Tibial nerve (tissue), 4 donors: ENCODE measurements around the gene NLE1. TPM values are rescaled to one million over a fixed set of nuclear protein-coding genes. Genes with fewer than 3 reads are reported as not detected.

Source experiments
- DNase-seq, 2 donors: peaks; one replicate each; pipeline ENCODE4 v3.0.0-alpha.2; 2019; ENCODE audit warnings: low spot score in 2 of 2
- H3K27ac ChIP-seq, 4 donors: fragments of 200-600 bp; sonication (generic) in 3 of 4; one replicate each; pipeline ENCODE4 v1.5.1; 2017 to 2019; ENCODE audit warnings: mild to moderate bottlenecking in 1 of 4
- H3K27me3 ChIP-seq, 2 donors: fragments of 200-600 bp; sonication (generic) in 1 of 2; one replicate each; pipeline versions ENCODE4 v1.5.1 to v1.6.0; 2017 to 2019
- H3K36me3 ChIP-seq, 3 donors: fragments of 200-600 bp; sonication (generic); one replicate each; pipeline ENCODE4 v1.5.1; 2018 to 2019
- H3K4me1 ChIP-seq, 4 donors: fragments of 200-600 bp; sonication (generic) in 3 of 4; one replicate each; pipeline ENCODE4 v1.5.1; 2017 to 2019
- H3K4me3 ChIP-seq, 4 donors: fragments of 200-600 bp; sonication (generic) in 3 of 4; one replicate each; pipeline ENCODE4 v1.5.1; 2017 to 2019; ENCODE audit warnings: mild to moderate bottlenecking in 1 of 4, moderate library complexity in 1 of 4
- H3K9me3 ChIP-seq, 4 donors: fragments of 200-600 bp; sonication (generic) in 3 of 4; one replicate each; pipeline ENCODE4 v1.5.1; 2017 to 2019
- CTCF ChIP-seq, 5 experiments: fragments of 200-600 bp in 3 of 5; fragments of 450-650 bp in 2 of 5; sonication (generic) in 3 of 5; IDR thresholded peaks; one replicate each; pipeline ENCODE4 v1.5.1; 2016 to 2019; ENCODE audit warnings: antibody characterized with exemption in 5 of 5, mild to moderate bottlenecking in 3 of 5, moderate library complexity in 2 of 5
- EP300 ChIP-seq, 2 donors: sonication (generic); formaldehyde crosslinking; IDR thresholded peaks; one replicate each; pipeline ENCODE4 v1.6.1; 2017; ENCODE audit warnings: antibody characterized with exemption in 2 of 2, mild to moderate bottlenecking in 1 of 2
- POLR2A ChIP-seq, 2 donors: fragments of 450-650 bp; IDR thresholded peaks; one replicate each; pipeline ENCODE4 v1.6.1; 2017; ENCODE audit warnings: antibody characterized with exemption in 2 of 2, mild to moderate bottlenecking in 2 of 2, moderate library complexity in 2 of 2
- WGBS, 2 donors: methylation state at CpG; one replicate each; pipeline ENCODE4 v1.1.5; 2018; 5-methylcytosine and 5-hydroxymethylcytosine counted together
- small RNA-seq: library from RNA; depleted of rRNA; stranded (forward); fragments of <200 nt; gene quantifications from one replicate; pipeline ENCODE3, GENCODE V24; 2016
- total RNA-seq, 4 donors: library from RNA; depleted of rRNA; stranded (reverse); fragments of >200 nt; gene quantifications; one replicate each; pipeline ENCODE4 v1.1.0, GENCODE V29; 2016

Gene NLE1
- total RNA-seq, 4 donors from 2014 or later: 10.4 to 32.1 (median 17.1) TPM

GRCh38 chr17:35079547-35080423 is 62.3 kb downstream of the NLE1 start:
- WGBS, 2 donors: 96 to 97% methylated on average over 1 of the region's 1 CpG
- Histone ChIP-seq H3K36me3 (no peaks in the 10 kb centered on the region), H3K4me1 (peaks cover 0 to 19% (median 9%) of the 10 kb centered on the region in 4 donors), H3K4me3 (no peak overlapping the region), H3K27ac (no peak overlapping the region), H3K9me3 (no peaks in the 10 kb centered on the region), H3K27me3 (no peaks in the 10 kb centered on the region)
- no peak for TF ChIP-seq EP300 (IDR thresholded peaks at IDR 0.05)
- no peak for TF ChIP-seq POLR2A (IDR thresholded peaks at IDR 0.05)
- no peak for TF ChIP-seq CTCF (IDR thresholded peaks at IDR 0.05)
- no peak for DNase-seq

Small RNA genes within 50 kb of the gene (small RNA-seq; reads per million reads assigned to genes)
- gene RNU6-840P: not detected

Other genes starting within 250 kb of the NLE1 start
- 1 to 10 TPM in 3 of 4 donors, under 1 TPM in 1; 0.90 to 7.5 (median 3.1) TPM for gene CCT6B, start 180.8 kb downstream of the NLE1 start, total RNA-seq
- gene ZNF830, start 180.8 kb downstream of the NLE1 start, total RNA-seq: 10 to 100 TPM in 1 of 4 donors, 1 to 10 TPM in 3; 5.1 to 14.7 (median 9.1) TPM
- 10 to 100 TPM; 15.3 to 42.6 (median 37.0) TPM for gene LIG3, start 161.8 kb downstream of the NLE1 start, total RNA-seq
- 10 to 100 TPM; 10.8 to 41.3 (median 17.2) TPM for gene RFFL, start 78.6 kb downstream of the NLE1 start, total RNA-seq
- 10 to 100 TPM in 2 of 4 donors, 1 to 10 TPM in 2; 7.5 to 19.8 (median 11.9) TPM for gene RAD51D, start 22.4 kb downstream of the NLE1 start, total RNA-seq
- gene FNDC8, start 20.7 kb downstream of the NLE1 start, total RNA-seq: not detected
- not detected for gene UNC45B, start 5.5 kb upstream of the NLE1 start, total RNA-seq
- gene SLC35G3, start 52.1 kb upstream of the NLE1 start, total RNA-seq: not detected
- 10 to 100 TPM; 21.2 to 22.4 (median 21.6) TPM for gene SLFN5, start 100.8 kb upstream of the NLE1 start, total RNA-seq
- 10 to 100 TPM; 46.3 to 55.8 (median 51.1) TPM for gene SLFN11, start 231.3 kb upstream of the NLE1 start, total RNA-seq